Uterus (tissue), 4 donors: ENCODE measurements around the gene STK36. TPM values are rescaled to one million over a fixed set of nuclear protein-coding genes. Genes with fewer than 3 reads are reported as not detected.

Experiments
- DNase-seq, 2 donors: peaks; one replicate each; pipeline ENCODE4 v3.0.0-alpha.2; 2019 to 2020
- H3K27ac ChIP-seq, 2 donors: fragments of 200-600 bp; sonication (generic); 1 replicate in 1 of 2; 2 replicates in 1 of 2; pipeline ENCODE4 v1.5.1; 2016 to 2018
- H3K27me3 ChIP-seq, 2 donors: fragments of 200-600 bp; sonication (generic); one replicate each; pipeline ENCODE4 v1.5.1; 2018 to 2019; ENCODE audit warnings: control low read depth in 1 of 2
- H3K36me3 ChIP-seq, 2 donors: fragments of 200-600 bp; sonication (generic); one replicate each; pipeline ENCODE4 v1.5.1; 2019; ENCODE audit warnings: control low read depth in 1 of 2
- H3K4me1 ChIP-seq, 2 donors: fragments of 200-600 bp; sonication (generic); one replicate each; pipeline ENCODE4 v1.5.1; 2018 to 2019; ENCODE audit warnings: control low read depth in 1 of 2
- H3K4me3 ChIP-seq, 2 donors: fragments of 200-600 bp; sonication (generic); 1 replicate in 1 of 2; 2 replicates in 1 of 2; pipeline ENCODE4 v1.5.1; 2018 to 2019; ENCODE audit warnings: mild to moderate bottlenecking in 1 of 2
- H3K9me3 ChIP-seq, 2 donors: fragments of 200-600 bp; sonication (generic); one replicate each; pipeline ENCODE4 v1.5.1; 2019; ENCODE audit warnings: control low read depth in 1 of 2
- POLR2A ChIP-seq, 2 donors: fragments of 450-650 bp; IDR thresholded peaks; one replicate each; pipeline ENCODE4 v1.6.1; 2016; ENCODE audit warnings: antibody characterized with exemption in 2 of 2, mild to moderate bottlenecking in 1 of 2, moderate library complexity in 1 of 2
- intact Hi-C: fragments of 100-400 bp; cut with DNase I; formaldehyde crosslinking; loops from one replicate; pipeline ENCODE4 v1.15.1; 2023; ENCODE audit warnings: low total_unique reads
- total RNA-seq, 4 donors: library from RNA; depleted of rRNA in 3 of 4; stranded (reverse); fragments of >200 nt in 3 of 4; gene quantifications; one replicate each; pipeline versions ENCODE4 v1.1.0 to v1.2.4, GENCODE V29; 2014 to 2023
- TF ChIP-seq, protein P1 (sequence below), 4 experiments: fragments of 200-600 bp in 2 of 4; fragments of 450-650 bp in 2 of 4; sonication (generic) in 2 of 4; IDR thresholded peaks; one replicate each; pipeline ENCODE4 v1.5.1; 2016 to 2019; ENCODE audit warnings: antibody characterized with exemption in 4 of 4, mild to moderate bottlenecking in 2 of 4, moderate library complexity in 1 of 4
- donor health status: DM: yes; HTN: yes; CAD: no.

The STK36 gene
- total RNA-seq, 4 donors from 2014 or later: 7.4 to 52.1 (median 45.5) TPM

DNA sequence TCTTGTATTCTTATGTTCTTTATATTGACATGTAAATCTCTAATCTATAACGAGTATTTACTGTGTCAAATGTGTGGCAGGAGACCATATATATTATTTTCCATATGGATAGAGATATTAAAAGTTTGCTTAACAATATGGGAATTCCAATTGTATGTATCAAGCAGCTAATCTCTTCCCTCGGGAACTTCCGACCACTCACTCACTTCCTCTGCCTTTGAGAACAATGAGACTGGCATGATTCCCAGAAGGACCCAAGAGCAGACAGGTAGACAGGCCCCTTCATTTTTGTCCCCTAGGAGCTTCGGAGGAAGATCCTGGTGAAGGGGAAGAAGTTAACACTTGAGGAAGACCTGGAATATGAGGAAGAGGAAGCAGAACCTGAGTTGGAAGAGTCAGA lies 40.0 kb upstream of the STK36 start:
- intact Hi-C loops: no loop called here
- Histone ChIP-seq H3K4me1 (no peaks in the 10 kb centered on the region), H3K27ac (no peak overlapping the region), H3K27me3 (no peaks in the 10 kb centered on the region), H3K9me3 (no peaks in the 10 kb centered on the region), H3K36me3 (no peaks in the 10 kb centered on the region), H3K4me3 (no peak overlapping the region)
- no peak for TF ChIP-seq POLR2A (IDR thresholded peaks at IDR 0.05)
- TF ChIP-seq, protein P1, sequence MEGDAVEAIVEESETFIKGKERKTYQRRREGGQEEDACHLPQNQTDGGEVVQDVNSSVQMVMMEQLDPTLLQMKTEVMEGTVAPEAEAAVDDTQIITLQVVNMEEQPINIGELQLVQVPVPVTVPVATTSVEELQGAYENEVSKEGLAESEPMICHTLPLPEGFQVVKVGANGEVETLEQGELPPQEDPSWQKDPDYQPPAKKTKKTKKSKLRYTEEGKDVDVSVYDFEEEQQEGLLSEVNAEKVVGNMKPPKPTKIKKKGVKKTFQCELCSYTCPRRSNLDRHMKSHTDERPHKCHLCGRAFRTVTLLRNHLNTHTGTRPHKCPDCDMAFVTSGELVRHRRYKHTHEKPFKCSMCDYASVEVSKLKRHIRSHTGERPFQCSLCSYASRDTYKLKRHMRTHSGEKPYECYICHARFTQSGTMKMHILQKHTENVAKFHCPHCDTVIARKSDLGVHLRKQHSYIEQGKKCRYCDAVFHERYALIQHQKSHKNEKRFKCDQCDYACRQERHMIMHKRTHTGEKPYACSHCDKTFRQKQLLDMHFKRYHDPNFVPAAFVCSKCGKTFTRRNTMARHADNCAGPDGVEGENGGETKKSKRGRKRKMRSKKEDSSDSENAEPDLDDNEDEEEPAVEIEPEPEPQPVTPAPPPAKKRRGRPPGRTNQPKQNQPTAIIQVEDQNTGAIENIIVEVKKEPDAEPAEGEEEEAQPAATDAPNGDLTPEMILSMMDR (IDR thresholded peaks at IDR 0.05): no peak
- DNase-seq: no peak

DNA sequence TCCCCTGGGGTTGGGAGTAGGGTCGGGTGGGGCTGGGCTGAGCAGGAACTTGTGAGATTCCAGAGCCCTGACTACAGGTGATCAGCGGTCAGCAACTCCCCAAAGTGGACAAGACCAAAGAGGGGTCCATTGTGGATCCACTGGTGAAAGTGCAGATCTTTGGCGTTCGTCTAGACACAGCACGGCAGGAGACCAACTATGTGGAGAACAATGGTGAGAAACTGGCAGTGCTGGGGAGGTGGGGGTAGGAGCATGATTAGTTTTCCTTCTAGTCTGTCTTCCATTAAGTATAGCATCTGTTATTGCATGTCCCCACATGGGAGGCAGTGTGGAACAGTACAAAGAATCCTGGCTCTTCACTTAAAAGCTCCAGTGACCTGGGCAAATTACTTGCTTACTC lies 36.2 kb upstream of the STK36 start:
- H3K36me3 ChIP-seq: no peaks in the 10 kb centered on the region
- H3K4me1 ChIP-seq: no peaks in the 10 kb centered on the region
- no peaks in the 10 kb centered on the region for H3K9me3 ChIP-seq
- intact Hi-C loops: no loop called here
- TF ChIP-seq, protein P1 (IDR thresholded peaks at IDR 0.05): no peak
- TF ChIP-seq POLR2A (IDR thresholded peaks at IDR 0.05): no peak
- H3K27me3 ChIP-seq: no peaks in the 10 kb centered on the region
- H3K4me3 ChIP-seq: no peak overlapping the region
- no peak for DNase-seq
- no peak overlapping the region for H3K27ac ChIP-seq

DNA sequence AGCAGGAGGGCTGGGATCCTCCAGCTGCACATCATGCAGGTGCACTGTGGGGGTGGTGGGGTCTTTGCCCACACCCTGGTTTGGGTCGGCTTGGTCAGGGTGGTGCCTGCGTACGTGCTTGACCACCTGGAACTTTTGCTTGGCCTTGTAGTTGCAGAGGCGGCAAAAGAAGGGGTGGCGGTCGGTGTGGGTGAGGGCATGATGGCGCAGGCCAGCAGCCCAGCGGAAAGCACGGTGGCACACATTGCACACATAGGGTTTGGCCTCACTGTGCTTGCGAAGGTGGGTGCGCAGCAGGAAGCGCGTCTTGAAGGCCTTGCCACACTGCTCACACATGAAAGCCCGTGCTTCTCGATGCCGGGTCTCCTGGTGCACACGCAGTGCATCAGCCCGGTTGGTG lies 33.5 kb upstream of the STK36 start:
- no peaks in the 10 kb centered on the region for H3K36me3 ChIP-seq
- no peak for DNase-seq
- H3K4me3 ChIP-seq: no peak overlapping the region
- no peak for TF ChIP-seq POLR2A (IDR thresholded peaks at IDR 0.05)
- TF ChIP-seq, protein P1 (IDR thresholded peaks at IDR 0.05): no peak
- intact Hi-C loops: no loop called here
- no peaks in the 10 kb centered on the region for H3K9me3 ChIP-seq
- no peak overlapping the region for H3K27ac ChIP-seq
- H3K4me1 ChIP-seq: no peaks in the 10 kb centered on the region
- H3K27me3 ChIP-seq: no peaks in the 10 kb centered on the region

DNA sequence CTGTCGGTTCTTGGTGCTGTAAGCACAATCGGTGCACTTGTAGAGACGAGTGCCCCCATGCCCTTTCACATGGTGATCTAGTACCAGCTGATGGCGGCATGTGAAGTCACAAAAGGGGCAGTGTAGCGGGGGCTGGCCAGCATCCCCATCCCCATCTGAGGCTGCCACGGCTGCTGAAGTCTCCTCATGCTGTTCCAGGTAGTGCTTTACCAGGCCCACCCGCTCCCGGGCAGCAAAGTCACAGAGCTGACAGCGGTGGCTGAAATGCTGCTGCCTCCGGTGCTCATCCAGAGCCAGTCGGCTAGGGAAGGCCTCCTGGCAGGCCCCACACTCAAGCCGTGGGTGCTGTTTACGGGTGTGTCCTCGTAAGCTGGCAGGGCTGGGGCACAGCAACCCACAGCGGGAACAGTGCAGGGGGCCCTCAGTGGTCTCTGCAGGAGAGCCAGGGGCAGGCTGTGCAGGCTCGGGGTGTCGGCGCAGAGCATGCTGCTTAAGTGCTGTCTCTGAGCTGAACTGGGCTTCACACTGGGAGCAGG lies 29.7 kb upstream of the STK36 start:
- DNase-seq: no peak
- Histone ChIP-seq H3K27me3 (no peaks in the 10 kb centered on the region), H3K4me3 (no peak overlapping the region), H3K36me3 (no peaks in the 10 kb centered on the region), H3K4me1 (no peaks in the 10 kb centered on the region), H3K9me3 (no peaks in the 10 kb centered on the region), H3K27ac (no peak overlapping the region)
- TF ChIP-seq, protein P1 (IDR thresholded peaks at IDR 0.05): no peak
- TF ChIP-seq POLR2A (IDR thresholded peaks at IDR 0.05): no peak
- intact Hi-C loops: no loop called here

DNA sequence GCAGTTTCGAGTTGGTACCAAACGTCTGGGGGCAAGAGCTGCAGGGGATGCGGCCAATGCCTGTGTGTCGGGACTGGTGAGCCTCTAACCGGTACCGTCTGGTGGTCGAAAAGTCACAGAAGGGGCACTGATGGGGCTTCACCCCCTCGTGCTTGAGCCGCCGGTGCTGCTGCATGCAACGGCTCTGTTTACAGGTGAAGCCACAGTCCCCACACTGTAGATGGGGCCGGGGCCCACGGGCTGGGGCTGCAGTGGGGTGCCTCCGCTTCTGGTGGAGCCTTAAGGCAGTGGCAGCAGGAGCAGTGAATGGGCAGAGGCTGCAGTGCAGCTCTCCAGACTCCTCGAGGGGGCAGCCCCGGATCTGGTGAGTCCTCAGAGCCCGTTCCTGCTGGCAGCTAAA lies 29.1 kb upstream of the STK36 start:
- Histone ChIP-seq H3K36me3 (no peaks in the 10 kb centered on the region), H3K27ac (no peak overlapping the region), H3K27me3 (no peaks in the 10 kb centered on the region), H3K9me3 (no peaks in the 10 kb centered on the region), H3K4me1 (no peaks in the 10 kb centered on the region), H3K4me3 (no peak overlapping the region)
- DNase-seq: no peak
- intact Hi-C loops: no loop called here
- no peak for TF ChIP-seq POLR2A (IDR thresholded peaks at IDR 0.05)
- TF ChIP-seq, protein P1 (IDR thresholded peaks at IDR 0.05): no peak
